K562 (cell line): ENCODE results near the gene MEGF11. TPM values are rescaled to one million over a fixed set of nuclear protein-coding genes. Genes with fewer than 3 reads are reported as not detected.

Source experiments
- BRD9 ChIP-seq: fragments of 450-650 bp; IDR thresholded peaks from 2 replicates; pipeline ENCODE4 v1.6.1; 2018; ENCODE audit warnings: low read depth; ENCODE audit not compliant: partially characterized antibody
- CBFA2T2 ChIP-seq: fragments of 450-650 bp; conservative IDR thresholded peaks from 2 replicates; pipeline ENCODE4 v1.6.1; 2017; ENCODE audit warnings: mild to moderate bottlenecking
- ELF1 ChIP-seq: fragments of 200-800 bp; sonication (Bioruptor generic); IDR thresholded peaks from 2 replicates; pipeline ENCODE4 v1.6.1; 2016; ENCODE audit warnings: missing genetic modification characterization, missing compliant biosample characterization
- ETV1 ChIP-seq: fragments of 450-650 bp; conservative IDR thresholded peaks from 2 replicates; pipeline ENCODE4 v1.6.1; 2016; ENCODE audit warnings: missing genetic modification characterization, control low read depth, low read depth, missing compliant biosample characterization
- KAT2B ChIP-seq: IDR thresholded peaks from one replicate; pipeline ENCODE4 v1.6.1; 2012; ENCODE audit warnings: low read depth, mild to moderate bottlenecking, control low read depth, inconsistent platforms, low read length, moderate library complexity
- MCM2 ChIP-seq: fragments of 450-650 bp; IDR thresholded peaks from 2 replicates; pipeline ENCODE4 v1.6.1; 2017; ENCODE audit warnings: low read depth, mild to moderate bottlenecking
- NBN ChIP-seq: fragments of 450-650 bp; IDR thresholded peaks from 2 replicates; pipeline ENCODE4 v1.6.1; 2016; ENCODE audit warnings: low read depth, mild to moderate bottlenecking
- NCOA1 ChIP-seq: fragments of 450-650 bp; IDR thresholded peaks from 2 replicates; pipeline ENCODE4 v1.6.1; 2016; ENCODE audit warnings: low read depth
- NUFIP1 ChIP-seq: fragments of 450-650 bp; IDR thresholded peaks from 2 replicates; pipeline ENCODE4 v1.6.1; 2018; ENCODE audit not compliant: partially characterized antibody
- PCBP1 ChIP-seq: fragments of 200-400 bp; formaldehyde crosslinking; IDR thresholded peaks from 2 replicates; pipeline ENCODE4 v1.6.1; 2018; ENCODE audit warnings: mild to moderate bottlenecking, low read depth, low read length; ENCODE audit not compliant: poor library complexity, severe bottlenecking
- PHB ChIP-seq: fragments of 250-450 bp; sonication (Bioruptor Pico); IDR thresholded peaks from 2 replicates; pipeline ENCODE4 v1.5.0; 2021
- RBFOX2 ChIP-seq: fragments of 200-400 bp; formaldehyde crosslinking; IDR thresholded peaks from 2 replicates; pipeline ENCODE4 v1.6.1; 2017; ENCODE audit warnings: low read depth, mild to moderate bottlenecking, low read length, moderate library complexity
- TAF15 ChIP-seq: fragments of 200-400 bp; formaldehyde crosslinking; IDR thresholded peaks from 2 replicates; pipeline ENCODE4 v1.6.1; 2017; ENCODE audit warnings: mild to moderate bottlenecking, low read depth, low read length, moderate library complexity
- TAL1 ChIP-seq: fragments of 450-650 bp; IDR thresholded peaks from 2 replicates; pipeline ENCODE4 v1.6.1; 2016; ENCODE audit warnings: mild to moderate bottlenecking
- ZNF239 ChIP-seq: fragments of 250-450 bp; sonication (Bioruptor Pico); IDR thresholded peaks from 2 replicates; pipeline ENCODE4 v1.4.0; 2020; ENCODE audit warnings: mild to moderate bottlenecking
- polyA plus RNA-seq, 8 experiments: library from polyadenylated mRNA; depleted of rRNA in 4 of 8; stranded (reverse) in 5 of 8; unstranded in 3 of 8; fragments of >200 nt; fragmentation: Nextera tagmentation in 2 of 8; fragmentation: Illumina TruSeq in 1 of 8; extraction: Ambion mirVana in 2 of 8; extraction: Trizol in 1 of 8; gene quantifications; 2 replicates each; pipeline versions ENCODE4 v1.2.1 to v1.2.3, GENCODE V29; 2011 to 2014; ENCODE audit warnings: inconsistent platforms in 1 of 8, missing spikeins in 1 of 8
- total RNA-seq, 7 experiments: library from RNA; depleted of rRNA in 6 of 7; stranded (reverse); fragments of >200 nt in 6 of 7; fragmentation: Illumina TruSeq in 2 of 7; extraction: Trizol in 2 of 7; gene quantifications; 2 replicates each; pipeline versions ENCODE4 v1.2.1 to v1.2.3, GENCODE V29; 2011 to 2021; ENCODE audit warnings: low replicate concordance in 1 of 7
- TF ChIP-seq, protein P1 (sequence below), 2 experiments: fragments of 200-800 bp in 1 of 2; sonication (Bioruptor generic) in 1 of 2; sonication (generic) in 1 of 2; formaldehyde crosslinking in 1 of 2; IDR thresholded peaks in 1 of 2; conservative IDR thresholded peaks in 1 of 2; 2 replicates each; pipeline versions ENCODE4 v1.5.0 to v1.6.1; 2016 to 2020; ENCODE audit warnings: missing compliant biosample characterization in 1 of 2, missing genetic modification characterization in 1 of 2, missing genetic modification reagents in 1 of 2
- TF ChIP-seq, protein P2 (sequence below): fragments of 450-650 bp; formaldehyde crosslinking; IDR thresholded peaks from 2 replicates; pipeline ENCODE4 v1.4.0; 2020; ENCODE audit warnings: mild to moderate bottlenecking
- TF ChIP-seq, protein P3 (sequence below): fragments of 450-650 bp; IDR thresholded peaks from one replicate; pipeline ENCODE4 v1.6.1; 2018; ENCODE audit warnings: mild to moderate bottlenecking, moderate library complexity; ENCODE audit not compliant: partially characterized antibody
- TF ChIP-seq, protein P4 (sequence below): fragments of 450-650 bp; IDR thresholded peaks from 2 replicates; pipeline ENCODE4 v1.6.1; 2017; ENCODE audit warnings: antibody characterized with exemption
- TF ChIP-seq, protein P5 (sequence below): sonication (generic); formaldehyde crosslinking; IDR thresholded peaks from 2 replicates; pipeline ENCODE4 v1.9.0; 2022; ENCODE audit warnings: mild to moderate bottlenecking, missing genetic modification reagents

Gene MEGF11
- total and polyA plus RNA-seq, 9 of the 15 experiments (the other 6 are each of a cell fraction or from before 2014, with no cell fraction given): 0.06 to 0.23 (median 0.20) TPM; not detected in 6

DNA sequence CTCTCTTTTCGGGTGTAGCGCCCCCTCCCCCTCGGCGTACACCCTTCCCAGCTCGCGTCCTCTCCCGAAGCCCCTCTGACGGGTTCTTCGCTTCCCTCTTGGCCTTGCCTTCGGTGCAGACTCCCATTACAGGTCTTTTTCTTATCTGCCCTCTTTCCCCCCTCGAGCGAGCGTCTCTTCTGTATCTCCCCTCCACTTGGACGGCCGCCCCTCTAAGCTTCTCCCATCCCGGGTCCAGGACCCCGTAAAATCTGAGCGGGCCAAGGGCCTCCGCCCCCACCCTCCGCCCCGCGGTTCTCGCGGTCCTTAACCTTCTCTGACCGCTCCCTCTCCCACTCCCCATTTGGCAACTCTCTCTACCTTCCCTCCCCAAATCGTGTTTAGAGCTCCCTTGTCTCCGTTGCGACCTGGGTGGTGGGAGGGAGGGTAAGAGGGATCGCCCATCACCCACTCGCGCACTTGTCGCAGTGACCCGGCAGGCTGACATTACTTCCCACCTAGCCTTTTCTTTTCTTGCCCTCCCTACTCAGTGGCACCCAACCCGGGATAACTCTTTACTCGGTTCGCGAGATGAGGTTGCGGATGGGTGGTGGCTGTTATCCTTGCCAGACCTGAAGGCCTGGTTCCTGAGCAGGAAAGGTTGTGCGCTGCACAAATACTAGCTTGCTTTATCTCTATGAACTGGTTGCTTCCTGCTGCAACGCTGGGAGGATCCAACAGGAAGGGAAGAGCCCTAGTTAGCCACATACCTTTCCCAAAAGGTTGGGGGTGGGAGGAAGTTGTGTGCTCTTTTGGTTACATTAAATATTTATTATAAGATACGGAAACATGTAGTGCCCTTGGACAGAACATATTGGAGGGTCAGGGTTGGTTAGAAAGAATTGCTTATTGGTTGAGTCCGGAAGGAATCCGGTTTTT is 383.3 kb downstream of the MEGF11 start (continued):
- TF ChIP-seq, protein P1, sequence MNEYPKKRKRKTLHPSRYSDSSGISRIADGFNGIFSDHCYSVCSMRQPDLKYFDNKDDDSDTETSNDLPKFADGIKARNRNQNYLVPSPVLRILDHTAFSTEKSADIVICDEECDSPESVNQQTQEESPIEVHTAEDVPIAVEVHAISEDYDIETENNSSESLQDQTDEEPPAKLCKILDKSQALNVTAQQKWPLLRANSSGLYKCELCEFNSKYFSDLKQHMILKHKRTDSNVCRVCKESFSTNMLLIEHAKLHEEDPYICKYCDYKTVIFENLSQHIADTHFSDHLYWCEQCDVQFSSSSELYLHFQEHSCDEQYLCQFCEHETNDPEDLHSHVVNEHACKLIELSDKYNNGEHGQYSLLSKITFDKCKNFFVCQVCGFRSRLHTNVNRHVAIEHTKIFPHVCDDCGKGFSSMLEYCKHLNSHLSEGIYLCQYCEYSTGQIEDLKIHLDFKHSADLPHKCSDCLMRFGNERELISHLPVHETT (CRISPR knock-in tag; conservative IDR thresholded peaks at IDR 0.05 in 1 of 2, IDR thresholded peaks at IDR 0.05 in 1 of 2): no peak
- TF ChIP-seq PCBP1 (no peak), BRD9 (no peak), NBN (no peak), TAF15 (no peak), CBFA2T2 (0 out of 2 replicates have a peak, but pooled peaks have one; percentile 23), KAT2B (no peak), PHB (CRISPR knock-in tag) (no peak), TAL1 (no peak), ZNF239 (no peak), ELF1 (tag) (no peak), NUFIP1 (no peak), RBFOX2 (no peak), MCM2 (no peak), NCOA1 (no peak), ETV1 (peak; percentile 52; the same call in 1 of the 2 replicates)
- TF ChIP-seq, protein P2, sequence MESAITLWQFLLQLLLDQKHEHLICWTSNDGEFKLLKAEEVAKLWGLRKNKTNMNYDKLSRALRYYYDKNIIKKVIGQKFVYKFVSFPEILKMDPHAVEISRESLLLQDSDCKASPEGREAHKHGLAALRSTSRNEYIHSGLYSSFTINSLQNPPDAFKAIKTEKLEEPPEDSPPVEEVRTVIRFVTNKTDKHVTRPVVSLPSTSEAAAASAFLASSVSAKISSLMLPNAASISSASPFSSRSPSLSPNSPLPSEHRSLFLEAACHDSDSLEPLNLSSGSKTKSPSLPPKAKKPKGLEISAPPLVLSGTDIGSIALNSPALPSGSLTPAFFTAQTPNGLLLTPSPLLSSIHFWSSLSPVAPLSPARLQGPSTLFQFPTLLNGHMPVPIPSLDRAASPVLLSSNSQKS (CRISPR knock-in tag): no peak
- TF ChIP-seq, protein P3, sequence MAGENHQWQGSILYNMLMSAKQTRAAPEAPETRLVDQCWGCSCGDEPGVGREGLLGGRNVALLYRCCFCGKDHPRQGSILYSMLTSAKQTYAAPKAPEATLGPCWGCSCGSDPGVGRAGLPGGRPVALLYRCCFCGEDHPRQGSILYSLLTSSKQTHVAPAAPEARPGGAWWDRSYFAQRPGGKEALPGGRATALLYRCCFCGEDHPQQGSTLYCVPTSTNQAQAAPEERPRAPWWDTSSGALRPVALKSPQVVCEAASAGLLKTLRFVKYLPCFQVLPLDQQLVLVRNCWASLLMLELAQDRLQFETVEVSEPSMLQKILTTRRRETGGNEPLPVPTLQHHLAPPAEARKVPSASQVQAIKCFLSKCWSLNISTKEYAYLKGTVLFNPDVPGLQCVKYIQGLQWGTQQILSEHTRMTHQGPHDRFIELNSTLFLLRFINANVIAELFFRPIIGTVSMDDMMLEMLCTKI: no peak
- TF ChIP-seq, protein P4, sequence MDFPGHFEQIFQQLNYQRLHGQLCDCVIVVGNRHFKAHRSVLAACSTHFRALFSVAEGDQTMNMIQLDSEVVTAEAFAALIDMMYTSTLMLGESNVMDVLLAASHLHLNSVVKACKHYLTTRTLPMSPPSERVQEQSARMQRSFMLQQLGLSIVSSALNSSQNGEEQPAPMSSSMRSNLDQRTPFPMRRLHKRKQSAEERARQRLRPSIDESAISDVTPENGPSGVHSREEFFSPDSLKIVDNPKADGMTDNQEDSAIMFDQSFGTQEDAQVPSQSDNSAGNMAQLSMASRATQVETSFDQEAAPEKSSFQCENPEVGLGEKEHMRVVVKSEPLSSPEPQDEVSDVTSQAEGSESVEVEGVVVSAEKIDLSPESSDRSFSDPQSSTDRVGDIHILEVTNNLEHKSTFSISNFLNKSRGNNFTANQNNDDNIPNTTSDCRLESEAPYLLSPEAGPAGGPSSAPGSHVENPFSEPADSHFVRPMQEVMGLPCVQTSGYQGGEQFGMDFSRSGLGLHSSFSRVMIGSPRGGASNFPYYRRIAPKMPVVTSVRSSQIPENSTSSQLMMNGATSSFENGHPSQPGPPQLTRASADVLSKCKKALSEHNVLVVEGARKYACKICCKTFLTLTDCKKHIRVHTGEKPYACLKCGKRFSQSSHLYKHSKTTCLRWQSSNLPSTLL: no peak
- TF ChIP-seq, protein P5, sequence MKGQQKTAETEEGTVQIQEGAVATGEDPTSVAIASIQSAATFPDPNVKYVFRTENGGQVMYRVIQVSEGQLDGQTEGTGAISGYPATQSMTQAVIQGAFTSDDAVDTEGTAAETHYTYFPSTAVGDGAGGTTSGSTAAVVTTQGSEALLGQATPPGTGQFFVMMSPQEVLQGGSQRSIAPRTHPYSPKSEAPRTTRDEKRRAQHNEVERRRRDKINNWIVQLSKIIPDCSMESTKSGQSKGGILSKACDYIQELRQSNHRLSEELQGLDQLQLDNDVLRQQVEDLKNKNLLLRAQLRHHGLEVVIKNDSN (CRISPR knock-in tag): no peak
